Right lobe of liver (tissue), 4 donors: ENCODE measurements around the gene SSC4D.

ENCODE experiments used
- POLR2A ChIP-seq: fragments of 450-650 bp; IDR thresholded peaks from one replicate; pipeline ENCODE4 v1.6.1; 2017; ENCODE audit warnings: antibody characterized with exemption, mild to moderate bottlenecking
- TF ChIP-seq, protein P1 (sequence below), 4 donors: fragments of 200-600 bp in 3 of 4; fragments of 450-650 bp in 1 of 4; IDR thresholded peaks; one replicate each; pipeline versions ENCODE4 v1.5.1 to v1.8.0; 2016 to 2022; ENCODE audit warnings: antibody characterized with exemption in 4 of 4, mild to moderate bottlenecking in 2 of 4
- donor health status: DM: no; HTN: no; CAD: no.
- donor health status: DM: no; HTN: no; CAD: no.
- donor health status: DM: no; HTN: yes; CAD: no.

DNA sequence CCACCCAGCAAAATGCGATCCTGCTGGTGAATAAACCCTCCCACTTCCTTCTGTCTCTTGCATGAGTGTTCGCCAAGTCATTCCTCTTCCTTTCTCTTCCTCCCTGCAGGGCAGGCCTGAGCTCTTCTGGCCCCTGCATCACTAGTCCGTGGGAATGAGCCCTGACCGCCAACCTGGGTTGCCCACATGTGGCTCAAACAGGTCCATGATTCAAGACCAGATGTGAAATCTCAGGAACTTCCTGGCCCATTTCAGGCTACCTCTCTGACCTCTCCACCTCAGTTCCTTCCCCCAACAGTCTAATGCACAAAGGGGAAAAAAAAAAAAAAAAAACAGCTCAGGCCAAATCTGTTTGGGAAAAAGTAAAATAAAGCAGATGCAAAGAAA lies 45.3 kb downstream of the SSC4D start:
- TF ChIP-seq, protein P1, sequence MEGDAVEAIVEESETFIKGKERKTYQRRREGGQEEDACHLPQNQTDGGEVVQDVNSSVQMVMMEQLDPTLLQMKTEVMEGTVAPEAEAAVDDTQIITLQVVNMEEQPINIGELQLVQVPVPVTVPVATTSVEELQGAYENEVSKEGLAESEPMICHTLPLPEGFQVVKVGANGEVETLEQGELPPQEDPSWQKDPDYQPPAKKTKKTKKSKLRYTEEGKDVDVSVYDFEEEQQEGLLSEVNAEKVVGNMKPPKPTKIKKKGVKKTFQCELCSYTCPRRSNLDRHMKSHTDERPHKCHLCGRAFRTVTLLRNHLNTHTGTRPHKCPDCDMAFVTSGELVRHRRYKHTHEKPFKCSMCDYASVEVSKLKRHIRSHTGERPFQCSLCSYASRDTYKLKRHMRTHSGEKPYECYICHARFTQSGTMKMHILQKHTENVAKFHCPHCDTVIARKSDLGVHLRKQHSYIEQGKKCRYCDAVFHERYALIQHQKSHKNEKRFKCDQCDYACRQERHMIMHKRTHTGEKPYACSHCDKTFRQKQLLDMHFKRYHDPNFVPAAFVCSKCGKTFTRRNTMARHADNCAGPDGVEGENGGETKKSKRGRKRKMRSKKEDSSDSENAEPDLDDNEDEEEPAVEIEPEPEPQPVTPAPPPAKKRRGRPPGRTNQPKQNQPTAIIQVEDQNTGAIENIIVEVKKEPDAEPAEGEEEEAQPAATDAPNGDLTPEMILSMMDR (IDR thresholded peaks at IDR 0.05): no peak
- TF ChIP-seq POLR2A: no peak
